PC-3 (cell line): ENCODE data around the gene CMSS1.

Source experiments
- CTCF ChIP-seq: fragments of 300-600 bp; sonication (generic); conservative IDR thresholded peaks from 2 replicates; pipeline ENCODE4 v1.5.1; 2017; ENCODE audit warnings: antibody characterized with exemption, low read depth, mild to moderate bottlenecking, low read length
- EZH2 ChIP-seq: fragments of 300-600 bp; sonication (generic); IDR thresholded peaks from one replicate; pipeline ENCODE4 v1.6.1; 2017; ENCODE audit warnings: antibody characterized with exemption, mild to moderate bottlenecking, low read length; ENCODE audit not compliant: unreplicated experiment
- EZH2phosphoT487 ChIP-seq: fragments of 300-600 bp; sonication (generic); IDR thresholded peaks from 2 replicates; pipeline ENCODE4 v1.6.1; 2018; ENCODE audit warnings: mild to moderate bottlenecking, antibody characterized with exemption, low read length, borderline replicate concordance

- TF ChIP-seq CTCF = no peak
- TF ChIP-seq EZH2phosphoT487 = no peak
- TF ChIP-seq EZH2 = no peak
Observed at GRCh38 chr3:100067589-100067988, 249.9 kb downstream of the CMSS1 start.
